Tibial nerve (tissue), 3 donors: Measurements from ENCODE around the gene ZBTB47.

Experiments used
- POLR2A ChIP-seq, 2 donors: fragments of 450-650 bp; IDR thresholded peaks; one replicate each; pipeline ENCODE4 v1.6.1; 2017; ENCODE audit warnings: antibody characterized with exemption in 2 of 2, mild to moderate bottlenecking in 2 of 2, moderate library complexity in 2 of 2
- TF ChIP-seq, protein P1 (sequence below), 5 experiments: fragments of 200-600 bp in 3 of 5; fragments of 450-650 bp in 2 of 5; sonication (generic) in 3 of 5; IDR thresholded peaks; one replicate each; pipeline ENCODE4 v1.5.1; 2016 to 2019; ENCODE audit warnings: antibody characterized with exemption in 5 of 5, mild to moderate bottlenecking in 3 of 5, moderate library complexity in 2 of 5

DNA sequence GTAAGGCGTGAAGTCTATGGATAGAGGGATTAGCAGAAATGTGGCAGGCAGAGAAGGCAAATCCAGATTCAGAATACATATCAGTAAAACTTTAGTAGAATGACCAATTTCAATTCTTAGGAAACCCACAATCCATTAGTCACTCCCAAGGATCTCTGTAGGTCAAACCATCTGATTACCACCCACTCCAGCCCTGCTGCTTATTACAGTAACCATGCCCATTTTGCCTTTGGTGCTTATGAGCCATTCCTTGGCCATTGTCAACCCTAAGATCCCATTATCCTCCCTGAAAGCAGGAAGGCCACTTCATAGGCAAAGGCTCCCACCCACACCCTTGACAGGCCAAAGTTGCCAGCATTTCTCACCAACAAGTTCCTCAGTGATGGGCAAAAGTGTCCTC lies 26.8 kb downstream of the ZBTB47 start:
- TF ChIP-seq, protein P1, sequence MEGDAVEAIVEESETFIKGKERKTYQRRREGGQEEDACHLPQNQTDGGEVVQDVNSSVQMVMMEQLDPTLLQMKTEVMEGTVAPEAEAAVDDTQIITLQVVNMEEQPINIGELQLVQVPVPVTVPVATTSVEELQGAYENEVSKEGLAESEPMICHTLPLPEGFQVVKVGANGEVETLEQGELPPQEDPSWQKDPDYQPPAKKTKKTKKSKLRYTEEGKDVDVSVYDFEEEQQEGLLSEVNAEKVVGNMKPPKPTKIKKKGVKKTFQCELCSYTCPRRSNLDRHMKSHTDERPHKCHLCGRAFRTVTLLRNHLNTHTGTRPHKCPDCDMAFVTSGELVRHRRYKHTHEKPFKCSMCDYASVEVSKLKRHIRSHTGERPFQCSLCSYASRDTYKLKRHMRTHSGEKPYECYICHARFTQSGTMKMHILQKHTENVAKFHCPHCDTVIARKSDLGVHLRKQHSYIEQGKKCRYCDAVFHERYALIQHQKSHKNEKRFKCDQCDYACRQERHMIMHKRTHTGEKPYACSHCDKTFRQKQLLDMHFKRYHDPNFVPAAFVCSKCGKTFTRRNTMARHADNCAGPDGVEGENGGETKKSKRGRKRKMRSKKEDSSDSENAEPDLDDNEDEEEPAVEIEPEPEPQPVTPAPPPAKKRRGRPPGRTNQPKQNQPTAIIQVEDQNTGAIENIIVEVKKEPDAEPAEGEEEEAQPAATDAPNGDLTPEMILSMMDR (IDR thresholded peaks at IDR 0.05), result no peak
- TF ChIP-seq POLR2A (IDR thresholded peaks at IDR 0.05), result no peak
